KG1 (cell line): ENCODE results near the gene MCM8.

Source experiments
- DNase-seq: peaks from one replicate; lab custom pipeline; 2025; lab: John Stamatoyannopoulos, UW

Gene MCM8

DNA sequence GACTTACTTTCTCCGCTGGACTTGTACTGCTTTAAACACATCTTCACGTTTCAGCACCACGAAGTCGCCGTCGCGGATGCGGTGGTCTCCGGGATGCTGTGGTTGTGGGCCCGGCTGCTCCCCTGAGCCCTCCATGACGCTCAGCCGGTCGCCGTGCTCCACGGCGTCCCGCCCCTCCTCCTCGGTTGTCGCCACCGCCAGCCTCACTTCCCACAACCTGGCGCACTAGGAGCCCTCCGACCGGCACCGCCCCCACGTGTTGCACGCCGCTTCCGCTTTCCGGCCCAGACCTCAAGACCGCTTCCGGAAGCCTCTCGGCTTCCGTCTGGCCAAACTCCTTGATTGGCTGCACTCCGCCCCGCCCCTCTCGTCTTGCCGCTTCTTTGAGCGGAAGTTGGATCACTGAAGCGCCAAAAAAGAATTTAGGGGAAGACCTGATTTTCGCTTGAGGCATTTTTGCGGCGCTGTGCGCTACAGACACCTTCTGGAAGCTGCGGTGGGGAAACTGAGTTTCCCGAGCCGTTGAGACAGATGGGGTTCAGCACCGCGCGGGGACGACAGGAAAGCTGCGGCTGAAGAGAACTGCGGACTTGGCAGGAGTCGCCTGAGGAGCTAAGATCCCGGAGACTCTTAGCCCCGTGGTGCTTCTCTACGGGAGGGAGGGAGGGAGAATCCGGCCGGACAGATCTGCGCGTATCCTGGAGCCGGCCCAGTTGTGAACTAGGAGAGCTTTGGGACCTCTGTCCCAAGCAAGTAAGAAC, at the start of gene MCM8, which contains the start of gene TRMT6:
Gene MCM8 (plus strand): TSS at position 382 of the 761 bp plus-strand sequence. CDS start 1,364 bp downstream, outside the sequence.
Gene TRMT6 (minus strand): TSS at position 263 of the 761 bp plus-strand sequence. CDS start 128 bp downstream, at position 135.
- DNase-seq = peak; percentile 77

DNA sequence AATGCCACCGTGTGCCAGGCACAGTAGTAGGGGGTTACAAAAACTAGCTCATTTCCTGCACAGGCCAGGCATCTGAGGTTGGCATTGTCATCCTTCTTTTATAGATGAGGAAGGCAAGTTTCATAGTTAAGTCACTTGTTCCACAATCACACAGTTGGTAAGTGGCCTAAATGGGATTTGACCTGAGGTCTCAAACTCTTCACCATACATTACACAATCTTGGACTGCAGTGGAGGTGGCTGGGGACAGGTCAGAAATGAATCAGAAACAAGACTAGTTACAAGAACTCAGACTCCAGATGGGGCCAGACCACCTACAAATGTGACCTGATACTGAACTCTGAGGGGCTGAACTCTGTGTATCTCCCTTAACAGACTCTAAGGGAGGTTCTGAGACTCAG, 49.5 kb upstream of the MCM8 start:
- DNase-seq = no peak

DNA sequence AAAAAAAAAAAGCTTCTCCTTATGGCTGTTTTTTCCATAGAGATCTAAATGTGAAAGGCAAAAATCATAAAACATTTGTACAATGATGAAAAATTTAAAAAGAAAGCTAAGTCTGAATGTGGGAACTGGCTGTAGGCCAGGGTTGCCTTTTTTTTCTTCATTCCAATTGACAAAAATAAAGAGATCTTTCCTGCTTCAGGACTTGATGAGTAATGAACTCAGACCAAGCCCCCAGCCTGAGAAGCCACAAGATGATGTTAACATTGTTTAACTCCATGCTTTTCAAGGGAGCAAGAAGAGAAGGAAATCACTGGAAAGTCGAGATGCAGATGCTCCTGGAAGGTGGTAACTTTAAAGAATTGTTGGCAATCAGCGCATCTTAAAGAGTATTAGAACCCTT, 41.5 kb upstream of the MCM8 start:
- no peak for DNase-seq

DNA sequence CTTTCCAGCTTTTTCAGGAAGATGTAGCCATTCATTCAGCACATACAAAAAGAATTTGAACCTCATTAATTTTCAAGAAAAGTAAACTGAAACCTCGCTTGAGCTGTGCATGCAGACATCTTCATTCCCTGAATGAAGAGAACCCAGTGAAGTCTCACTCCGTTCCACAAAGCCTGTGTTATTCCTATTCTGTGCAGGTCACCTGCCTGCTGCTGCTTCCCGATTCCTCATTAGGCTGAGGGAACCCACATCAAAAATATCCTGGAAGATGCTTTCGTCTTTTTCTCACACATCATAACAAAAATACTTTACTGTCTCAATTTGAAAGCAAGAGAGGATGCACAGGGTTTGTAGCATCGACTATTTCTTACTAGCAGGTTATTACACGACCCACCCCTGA, 40.3 kb upstream of the MCM8 start:
- DNase-seq = no peak

DNA sequence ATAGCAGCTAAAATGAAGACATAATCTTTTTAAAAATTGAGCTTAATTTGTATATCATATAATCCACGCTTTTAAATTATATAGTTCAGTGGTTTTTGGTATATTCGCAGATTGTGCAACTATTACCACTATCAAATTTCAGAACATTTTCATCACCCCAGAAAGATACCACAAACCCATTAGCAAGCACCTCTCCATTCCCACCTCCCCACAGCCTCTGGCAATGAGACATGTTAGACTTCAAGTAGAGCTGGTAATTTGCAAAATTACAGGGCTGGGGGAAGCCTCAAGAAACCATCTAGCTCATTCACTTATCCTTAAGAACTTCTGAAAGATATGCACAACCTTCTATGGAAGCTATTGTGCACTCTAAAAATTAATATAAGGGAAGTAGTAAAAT, 37.3 kb upstream of the MCM8 start:
- no peak for DNase-seq

DNA sequence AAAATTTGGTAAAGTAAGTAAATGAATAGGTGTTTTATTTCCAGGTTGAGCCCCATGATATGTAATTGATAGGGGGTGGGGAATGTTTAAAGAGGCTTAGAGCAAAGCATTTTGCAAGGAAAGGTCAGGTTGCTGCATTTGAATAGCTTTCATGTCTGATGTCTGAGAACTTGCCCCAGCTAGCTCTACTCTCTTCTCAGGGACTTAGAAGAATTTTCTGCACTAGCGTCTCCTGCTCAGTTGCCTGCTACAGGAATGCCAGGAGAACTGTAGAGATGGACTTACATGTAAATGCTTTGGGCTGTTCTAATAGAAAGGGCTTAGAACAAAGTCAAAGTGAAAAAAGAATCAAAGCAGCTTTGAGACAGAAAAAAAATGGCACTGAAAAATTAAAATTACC, 35.6 kb upstream of the MCM8 start:
- no peak for DNase-seq

DNA sequence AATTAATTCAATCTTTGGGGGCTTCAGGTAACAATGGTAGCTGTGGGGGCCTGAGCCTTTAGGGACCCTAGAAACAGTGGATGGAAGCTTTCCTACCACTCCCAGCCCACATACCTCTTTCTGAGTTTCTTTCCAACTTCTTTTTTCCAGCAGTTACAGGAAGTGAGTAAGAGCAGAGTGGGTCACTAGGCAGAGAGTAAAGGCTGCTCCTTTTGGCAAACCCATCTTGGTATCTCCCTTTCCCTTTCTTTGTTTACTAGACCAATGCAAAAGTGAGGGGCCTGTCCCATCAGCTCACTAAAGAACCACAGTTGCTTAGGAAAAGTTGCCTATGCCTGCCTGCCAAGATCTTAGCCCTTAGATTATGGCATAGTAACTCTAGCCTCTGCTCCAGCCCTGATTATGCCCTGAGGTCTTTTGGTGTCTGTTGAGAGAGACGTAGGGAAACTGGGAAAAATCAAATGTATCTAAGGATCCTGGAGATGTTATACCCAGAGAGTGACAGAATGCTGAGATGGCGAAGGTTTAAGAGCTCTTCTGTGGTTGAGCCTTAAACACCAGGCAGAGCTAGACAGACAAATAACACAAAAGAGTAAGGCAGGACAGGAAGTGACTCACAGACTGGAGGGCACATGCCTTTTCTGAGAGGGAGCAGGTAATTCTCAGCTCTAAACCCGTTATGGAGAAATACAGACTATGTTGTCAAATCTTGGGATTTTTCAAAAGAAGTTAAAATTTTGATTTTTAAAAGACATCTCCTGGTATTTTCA, 31.4 kb upstream of the MCM8 start:
- DNase-seq = no peak

DNA sequence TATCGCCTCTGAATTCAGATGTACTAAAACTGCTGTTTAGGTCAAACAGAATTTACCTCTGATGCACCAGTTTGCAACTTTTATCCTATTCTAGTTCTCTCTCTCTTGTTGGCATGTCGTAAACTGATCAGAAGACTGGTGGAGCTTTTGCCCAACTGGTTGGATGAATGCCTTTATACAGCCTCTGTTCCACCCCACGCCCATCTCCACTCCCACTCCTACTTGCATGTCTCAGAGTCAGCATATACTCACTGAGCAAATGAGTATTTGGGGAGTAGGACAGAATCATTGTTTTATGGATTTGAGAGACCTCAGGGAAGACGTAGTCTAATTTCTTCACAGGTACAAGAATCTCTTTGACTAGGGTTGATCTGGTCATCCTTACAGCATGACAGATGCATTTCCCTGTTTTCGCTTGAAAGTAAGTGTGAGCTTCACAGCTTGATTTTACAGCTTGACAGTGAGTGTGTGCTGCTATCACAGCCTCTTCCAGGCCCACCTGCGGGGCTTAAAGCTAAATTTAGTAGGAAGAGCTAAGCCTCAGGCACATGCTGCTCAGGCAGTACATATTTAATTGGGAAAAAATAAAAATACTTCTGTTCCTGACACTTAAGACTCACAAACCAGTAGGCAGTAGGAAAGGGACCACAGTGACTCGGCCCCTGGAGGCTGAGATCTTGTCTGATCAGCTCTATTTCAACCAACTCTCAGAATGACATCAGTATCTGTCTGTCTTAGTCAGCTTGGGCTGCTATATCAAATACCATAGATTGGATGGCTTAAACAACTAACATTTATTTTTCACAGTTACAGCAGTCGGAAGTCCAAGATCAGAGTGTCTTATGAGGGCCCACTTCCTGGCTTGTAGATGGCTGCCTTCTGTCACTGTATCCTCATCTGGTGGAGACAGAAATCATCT, 30.6 kb upstream of the MCM8 start:
- DNase-seq = no peak

DNA sequence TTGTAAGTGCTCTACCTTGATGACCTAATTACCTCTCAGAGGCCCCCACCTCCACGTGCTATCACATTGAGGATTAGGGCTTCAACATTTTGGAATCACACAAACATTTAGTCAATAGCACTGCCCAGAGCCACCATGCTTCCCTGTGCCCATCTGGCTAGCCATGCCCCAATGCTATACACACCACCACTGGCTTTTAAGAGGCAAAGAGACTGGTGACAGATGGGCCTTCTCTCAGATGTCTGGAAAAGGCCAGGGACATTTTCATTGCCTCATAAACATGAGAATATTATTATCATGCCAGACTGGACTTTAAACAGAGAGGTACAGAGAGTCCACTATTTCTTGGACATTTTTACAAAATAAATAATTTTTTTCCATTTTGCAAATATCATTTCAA, 29.9 kb upstream of the MCM8 start:
- no peak for DNase-seq

DNA sequence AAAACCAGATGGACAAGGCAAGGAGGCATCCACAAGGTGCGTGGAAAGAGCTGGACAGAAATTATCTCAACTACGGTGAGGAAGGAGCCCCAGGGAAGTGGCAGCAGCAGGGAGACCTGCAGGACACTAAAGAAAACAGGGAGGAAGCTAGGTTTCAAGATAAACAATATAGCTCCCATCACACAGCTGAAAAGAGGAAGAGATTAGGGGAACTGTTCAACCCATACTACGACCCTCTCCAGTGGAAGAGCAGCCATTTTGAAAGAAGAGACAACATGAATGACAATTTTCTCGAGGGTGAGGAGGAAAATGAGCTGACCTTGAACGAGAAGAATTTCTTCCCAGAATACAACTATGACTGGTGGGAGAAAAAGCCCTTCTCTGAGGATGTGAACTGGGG, 27.0 kb upstream of the MCM8 start:
- no peak for DNase-seq

DNA sequence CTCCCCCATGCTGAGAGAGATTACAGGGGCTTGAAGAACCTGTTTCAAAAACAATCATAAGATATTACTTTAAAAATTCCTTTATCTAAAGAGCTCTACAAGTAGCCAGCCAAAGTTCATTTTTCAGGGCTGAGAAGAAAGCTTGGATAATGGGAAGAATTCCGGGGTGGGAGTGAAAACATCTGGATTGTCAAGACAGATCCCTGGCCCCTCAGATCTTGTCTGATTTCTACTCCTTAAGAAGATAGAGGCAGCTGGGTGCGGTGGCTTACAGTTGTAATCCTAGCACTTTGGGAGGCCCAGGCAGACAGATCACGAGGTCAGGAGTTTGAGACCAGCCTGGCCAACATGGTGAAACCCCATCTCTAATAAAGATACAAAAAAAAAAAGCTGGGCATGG, 24.9 kb upstream of the MCM8 start:
- DNase-seq = no peak

DNA sequence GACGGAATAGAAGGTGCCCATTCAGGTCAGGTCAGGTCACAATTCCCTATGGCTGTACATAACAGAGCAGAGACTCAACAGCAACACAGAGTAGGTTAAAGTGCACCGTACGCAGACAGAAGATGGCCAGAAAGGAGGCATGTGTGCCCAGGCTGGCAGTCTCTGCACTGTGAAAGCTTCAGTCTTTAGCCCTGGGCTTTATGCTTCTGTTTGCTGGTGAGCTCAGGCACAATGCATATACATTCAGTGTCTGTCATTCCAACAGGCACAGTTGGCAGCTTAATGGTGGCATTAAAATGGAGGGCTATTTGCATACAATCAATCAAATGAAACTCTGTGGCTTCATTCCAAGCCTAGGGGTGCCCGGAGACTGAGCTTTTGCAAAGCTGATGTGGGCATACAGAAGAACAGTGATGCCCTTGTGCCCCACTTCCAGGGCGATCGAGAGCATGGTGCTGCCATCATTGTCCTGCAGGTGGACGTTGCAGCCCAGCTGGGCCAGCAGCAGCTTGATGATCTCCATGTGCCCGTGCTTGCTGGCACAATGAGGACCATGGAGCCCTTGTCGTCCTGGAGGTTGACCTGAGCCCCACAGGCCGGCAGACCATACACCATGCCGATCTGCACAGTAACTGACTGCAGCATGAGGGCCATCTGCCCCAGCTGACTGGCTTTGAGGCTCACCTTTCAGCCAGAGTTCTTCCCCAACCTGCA, 22.5 kb upstream of the MCM8 start:
- no peak for DNase-seq

DNA sequence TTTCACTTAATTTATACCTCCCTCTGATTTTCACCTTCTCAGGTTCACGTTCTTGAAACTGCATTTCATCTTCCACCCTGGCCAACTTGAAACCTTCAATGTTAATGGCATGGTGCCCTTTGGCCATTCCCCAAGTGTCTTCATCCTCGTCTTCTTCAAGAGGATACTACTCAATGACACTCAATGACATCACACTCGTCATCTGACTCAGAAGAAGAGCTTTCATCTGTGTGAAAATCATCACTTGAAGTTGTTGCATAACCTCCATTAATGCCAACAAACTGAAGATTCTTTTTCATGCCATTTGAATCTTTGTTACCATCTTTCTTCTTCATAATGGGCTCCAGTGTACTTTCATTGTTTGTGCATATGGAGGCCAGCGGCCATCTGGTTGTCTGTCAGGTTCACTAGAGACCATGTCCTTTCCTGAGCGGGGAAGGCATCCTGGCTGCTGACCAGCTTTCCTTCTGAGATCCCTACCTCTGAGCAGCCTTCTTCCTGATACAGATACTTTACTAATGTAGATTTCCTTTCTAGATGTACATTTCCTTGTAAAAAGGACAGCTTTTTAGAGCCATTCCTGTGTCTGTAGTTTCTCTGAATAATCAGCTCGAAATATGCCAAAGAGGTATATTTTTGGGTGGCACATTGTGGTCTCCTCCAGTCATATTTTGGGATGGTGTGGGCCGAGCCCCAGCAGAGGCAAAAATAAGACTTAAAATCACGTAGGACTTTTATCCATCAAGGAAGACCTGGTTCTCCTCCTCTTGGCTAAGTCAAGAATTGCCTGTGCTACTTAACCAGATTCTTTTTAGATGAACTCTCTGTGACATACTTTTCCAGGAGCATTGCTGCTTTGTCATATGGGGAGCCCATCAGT, 21.4 kb upstream of the MCM8 start:
- no peak for DNase-seq

DNA sequence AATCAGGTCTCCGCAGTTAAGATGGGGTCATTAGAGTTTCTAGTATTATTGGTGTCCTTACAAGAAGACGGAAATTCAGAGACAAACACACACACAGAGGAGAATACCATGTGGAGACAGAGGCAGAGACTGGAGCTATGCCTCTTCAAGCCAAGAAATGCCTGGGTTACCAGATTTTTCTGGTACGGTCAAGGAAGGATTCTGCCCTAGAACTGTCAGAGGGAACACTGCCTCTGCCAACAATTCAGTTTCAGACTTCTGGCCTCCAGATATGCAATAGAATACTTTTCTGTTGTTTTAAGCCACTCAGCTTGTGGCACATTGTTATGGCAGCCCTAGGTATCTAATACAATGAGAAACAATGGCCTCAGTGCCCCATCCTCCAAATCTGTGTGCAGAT, 19.0 kb upstream of the MCM8 start:
- DNase-seq = no peak

DNA sequence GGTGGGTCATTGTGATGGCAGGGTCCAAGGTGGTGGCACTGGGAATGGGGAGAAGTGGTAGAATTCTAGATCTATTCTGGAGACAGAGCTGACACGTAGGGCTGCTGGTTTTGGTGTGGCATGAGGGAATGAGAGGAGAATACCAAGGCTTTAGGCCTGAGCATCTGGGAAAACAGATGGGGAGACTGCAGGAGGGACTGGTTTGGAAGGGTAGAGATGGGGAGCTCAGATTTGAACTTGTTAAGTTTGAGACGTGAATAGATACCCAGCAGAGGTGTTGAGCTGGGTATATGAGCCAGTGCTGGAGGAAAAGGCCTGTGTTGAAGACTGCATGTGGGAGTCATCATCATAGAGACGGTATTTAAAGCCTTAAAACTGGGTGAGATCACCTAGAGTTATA, 17.7 kb upstream of the MCM8 start:
- DNase-seq = no peak

DNA sequence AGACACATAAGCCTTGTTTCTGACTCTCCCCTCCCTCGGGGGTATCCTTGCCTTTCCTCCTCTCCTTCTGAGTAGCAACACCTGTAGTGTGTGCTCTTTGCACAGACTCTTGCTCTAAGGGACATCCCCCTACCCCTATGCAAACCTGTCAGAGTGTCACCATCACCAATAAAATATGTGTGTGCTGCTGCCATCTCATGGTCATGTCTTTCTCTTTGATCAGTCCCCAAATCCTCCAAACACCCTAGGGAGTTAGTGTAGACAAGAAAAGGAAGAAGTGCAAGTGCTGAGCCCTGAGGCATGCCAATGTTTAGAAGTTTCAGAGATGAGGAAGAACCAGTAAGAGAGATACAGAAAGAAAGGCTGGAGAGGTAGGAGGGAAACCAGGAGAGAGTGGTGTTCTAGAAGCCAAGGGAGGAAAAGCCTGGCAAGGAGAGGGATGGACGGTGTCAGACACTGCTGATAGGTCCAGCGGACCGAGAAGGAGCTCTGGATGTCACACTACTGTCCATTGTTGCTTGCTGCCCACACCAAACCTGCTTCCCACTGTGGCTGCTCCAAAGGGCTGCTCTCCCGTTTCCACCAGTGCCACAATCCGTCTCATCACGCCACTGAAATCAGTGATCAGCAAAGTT, 16.5 kb upstream of the MCM8 start:
- no peak for DNase-seq

DNA sequence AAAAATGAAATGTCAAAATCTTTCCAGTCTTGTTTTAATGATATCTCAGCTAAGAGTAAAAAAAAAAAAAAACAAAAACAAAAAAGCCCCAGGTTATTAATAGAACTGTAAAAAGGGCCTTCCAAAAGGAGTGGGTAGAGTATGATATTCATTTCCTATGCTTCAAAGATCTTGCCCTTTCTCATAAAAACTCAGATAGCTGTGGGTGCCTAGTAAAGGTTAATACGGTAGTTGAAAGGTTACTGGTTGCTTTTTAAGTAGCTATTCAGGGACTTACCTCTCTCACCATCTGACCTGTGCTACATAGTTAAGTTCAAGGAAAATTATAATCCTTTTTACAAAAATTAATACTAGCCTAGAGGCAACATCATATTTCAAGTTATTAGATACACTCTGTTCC, 15.1 kb upstream of the MCM8 start:
- DNase-seq = no peak

DNA sequence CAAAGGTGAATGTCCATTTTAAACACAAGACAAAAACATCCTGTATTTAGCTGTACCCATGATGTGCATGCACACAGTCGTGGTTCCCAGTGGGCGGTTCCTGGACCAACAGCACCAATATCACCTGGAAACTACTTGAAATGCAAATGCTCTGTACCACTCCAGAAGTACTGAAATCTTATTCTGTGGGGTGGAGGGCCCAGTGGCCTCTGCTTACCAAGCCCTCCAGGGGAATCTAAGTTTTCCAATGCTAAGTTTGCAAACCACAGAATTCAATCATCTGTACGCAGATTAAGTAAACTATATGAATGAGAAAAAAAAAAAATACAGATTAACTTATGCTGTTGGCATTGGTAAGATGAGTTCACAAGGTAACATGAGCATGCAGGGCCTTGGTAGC, 14.2 kb upstream of the MCM8 start:
- no peak for DNase-seq

DNA sequence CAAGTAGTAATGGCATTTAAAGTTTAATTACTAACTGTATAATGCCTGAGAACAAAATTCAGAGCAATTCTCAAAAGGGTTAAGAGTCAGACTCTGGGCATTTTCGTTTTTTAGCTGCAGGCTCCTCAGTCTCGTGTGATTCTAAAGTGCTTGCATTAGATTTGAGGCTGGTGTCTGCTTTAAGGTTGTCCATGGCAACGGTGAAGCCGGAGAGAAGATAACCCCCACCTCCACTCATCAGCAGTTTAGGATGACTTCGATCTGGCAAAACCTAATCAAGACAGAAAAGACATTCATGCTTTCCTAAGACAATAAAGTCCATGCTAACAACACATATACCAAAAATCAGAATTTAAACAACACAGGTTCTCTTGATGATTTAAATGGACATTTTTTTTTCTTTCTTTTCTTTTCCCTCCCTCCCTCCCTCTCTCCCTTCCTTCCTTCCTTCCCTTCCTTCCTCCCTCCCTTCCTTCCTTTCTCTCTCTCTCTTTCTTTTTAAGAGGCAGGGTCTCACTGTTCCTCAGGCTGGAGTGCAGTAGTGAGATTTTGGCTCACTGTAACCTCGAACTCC, 11.9 kb upstream of the MCM8 start:
- DNase-seq = no peak

DNA sequence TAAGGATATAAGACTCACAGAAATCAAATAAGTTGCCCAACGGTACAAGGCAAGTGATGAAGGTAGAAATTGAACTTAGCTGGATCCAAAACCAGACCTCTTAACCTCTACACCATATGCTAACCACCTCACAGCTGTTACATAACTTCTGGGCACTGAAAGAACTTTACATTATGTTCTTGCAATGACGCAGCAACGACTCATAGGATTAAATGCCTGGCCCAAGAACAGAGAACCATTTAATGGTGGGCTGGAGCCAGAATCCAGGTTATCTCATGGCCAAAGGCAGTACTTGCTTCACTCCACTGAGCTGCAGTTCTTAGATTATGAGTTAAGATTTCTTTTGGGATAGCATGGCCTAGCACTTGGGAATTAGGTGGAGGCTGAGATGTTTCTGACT, 4.5 kb upstream of the MCM8 start:
- no peak for DNase-seq
